HPDE6-E6E7 (cell line): Measurements from ENCODE around the gene NR2C2AP.

Experiments used
- DNase-seq: peaks from one replicate; pipeline ENCODE4 v3.0.0; 2011; ENCODE audit warnings: missing footprints; ENCODE audit errors: extremely low spot score

NR2C2AP gene

DNA sequence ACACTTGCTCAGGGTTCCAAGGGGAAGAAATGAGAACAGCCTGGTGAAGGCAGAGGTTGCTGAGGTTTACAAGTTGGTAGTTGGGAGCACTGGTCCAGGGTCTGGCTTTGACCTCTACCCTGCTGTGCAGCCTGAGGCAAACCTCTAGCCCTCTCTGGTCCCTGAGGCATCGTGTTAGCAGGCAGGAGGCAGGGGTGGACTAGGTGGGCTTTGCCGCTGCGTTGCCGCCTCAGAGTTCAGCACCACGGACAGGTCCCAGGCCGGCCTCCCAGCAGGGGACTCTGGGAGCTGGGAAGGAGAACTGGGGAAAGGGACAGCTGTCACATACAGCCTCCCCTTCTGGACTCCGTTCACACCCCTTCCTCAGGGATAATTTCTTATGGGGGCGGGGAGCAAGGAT, 11.7 kb upstream of the NR2C2AP start:
- DNase-seq, result no peak

DNA sequence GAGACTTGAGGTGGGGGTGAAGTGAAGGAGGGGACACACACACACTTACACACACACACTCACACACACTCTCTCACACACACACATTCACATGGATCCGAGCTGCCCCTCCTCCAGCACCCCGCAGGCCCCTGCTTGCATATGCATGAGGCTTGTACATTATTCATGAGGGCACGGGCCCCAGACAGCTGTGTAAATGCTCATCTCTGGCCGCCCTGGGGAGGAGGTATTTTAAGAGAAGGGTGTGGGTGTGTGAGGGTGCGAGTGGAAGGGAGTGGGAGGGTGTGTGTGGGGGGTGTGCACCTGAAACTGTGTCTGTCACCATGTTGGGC, 10.9 kb upstream of the NR2C2AP start:
- DNase-seq, result no peak

DNA sequence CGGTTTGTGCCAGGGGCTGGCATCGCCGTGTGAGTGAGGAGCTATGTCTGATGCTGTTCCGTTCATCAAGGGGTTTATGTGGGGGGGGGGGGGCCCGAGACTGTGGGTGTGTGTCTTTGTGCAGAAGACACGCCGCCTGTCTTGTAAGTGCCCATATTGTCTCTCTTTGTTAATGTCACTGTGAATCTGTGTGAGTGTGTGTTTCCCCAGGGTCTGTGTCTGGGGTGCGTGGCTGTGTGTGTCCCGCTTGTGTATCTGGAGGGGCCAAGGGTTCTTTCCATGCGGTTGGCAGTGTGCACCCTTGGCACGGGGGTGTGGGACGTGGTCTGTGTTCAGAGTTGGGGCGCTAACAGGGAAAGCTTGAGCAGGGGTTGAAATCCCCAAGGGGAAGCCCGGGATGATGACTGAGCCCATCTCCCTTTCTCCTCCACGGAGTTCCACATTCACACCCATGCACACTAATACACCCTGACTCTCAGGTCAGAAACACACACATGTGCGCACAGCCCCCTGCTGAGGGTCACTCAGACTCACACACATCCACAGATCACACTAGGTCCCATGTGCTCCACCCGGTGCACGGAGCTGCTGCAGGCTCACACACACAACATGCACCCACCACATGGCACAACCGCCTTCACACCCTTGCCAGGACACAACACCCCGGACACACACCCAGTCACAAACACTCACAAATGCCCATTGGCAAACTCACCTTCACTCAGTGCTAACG, 10.4 kb upstream of the NR2C2AP start:
- DNase-seq, result no peak

DNA sequence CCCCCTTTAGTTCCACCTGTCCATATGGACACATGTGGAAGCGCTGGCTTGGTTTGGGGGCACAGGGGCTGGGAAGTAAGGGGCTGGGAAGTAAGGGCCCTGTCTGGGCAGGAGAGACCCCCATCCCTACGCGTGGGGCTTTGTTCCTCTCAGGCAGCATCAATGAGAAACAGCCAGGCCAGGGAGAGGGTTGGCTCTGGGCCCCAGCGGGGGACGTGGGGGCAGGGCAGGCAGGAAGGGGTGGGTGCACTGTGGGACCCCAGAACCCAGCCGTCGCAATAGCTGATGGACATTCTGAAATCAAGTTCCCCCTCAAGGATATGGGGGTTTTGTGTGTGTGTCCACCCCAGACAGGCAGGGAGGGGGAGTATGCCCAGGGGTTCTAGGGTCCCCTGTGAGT, 9.7 kb upstream of the NR2C2AP start:
- DNase-seq, result no peak

DNA sequence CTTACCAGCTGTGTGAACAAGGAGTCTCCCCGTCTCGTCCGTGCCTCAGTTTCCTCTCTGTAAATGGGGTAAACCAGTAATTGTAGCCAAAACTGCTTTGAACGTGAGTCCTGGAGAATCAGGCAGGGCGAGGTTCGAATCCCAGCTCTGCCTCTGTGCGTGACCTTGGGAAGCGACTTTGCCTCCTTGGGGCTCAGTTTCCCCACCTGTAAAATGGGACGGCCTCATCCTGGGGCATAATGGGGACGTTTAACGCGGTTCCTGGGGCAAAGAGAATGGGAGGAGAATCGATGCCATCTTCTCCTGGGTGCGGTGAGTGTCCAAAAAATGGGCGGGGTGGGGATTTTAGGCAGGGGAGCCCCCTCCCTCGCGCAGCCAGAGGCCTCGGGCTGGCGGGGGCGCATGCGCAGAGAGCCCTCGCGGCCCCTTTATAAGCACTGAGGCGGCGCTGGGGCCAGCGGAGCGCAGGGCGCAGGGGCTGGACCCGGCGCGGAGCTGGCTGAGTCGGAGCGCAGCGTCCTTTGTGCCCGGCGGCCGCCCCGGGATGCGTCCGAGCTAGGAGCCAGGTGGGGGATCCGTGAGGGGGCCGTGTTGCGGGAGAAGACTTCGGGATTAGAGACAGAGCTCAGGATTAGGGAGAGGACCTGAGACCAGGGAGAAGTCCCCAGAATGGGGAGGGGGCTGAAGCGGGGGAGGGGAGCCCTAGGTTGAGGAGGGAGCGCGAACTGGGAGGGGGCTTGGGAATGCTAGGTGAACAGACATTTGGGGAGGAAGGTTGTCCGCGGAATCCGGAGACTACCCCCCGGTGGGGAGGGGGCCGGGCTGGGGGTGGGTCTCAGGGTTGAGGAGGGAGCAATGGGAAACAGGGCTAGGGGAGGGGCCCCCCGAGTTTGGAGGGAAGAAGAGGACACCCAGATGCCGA, 8.5 kb upstream of the NR2C2AP start, which contains the start of gene NCAN:
Gene NCAN, plus strand, starts transcription at position 460 of the 922 bp plus-strand sequence. CDS start 4,996 bp downstream, outside the sequence.
- DNase-seq, result no peak

DNA sequence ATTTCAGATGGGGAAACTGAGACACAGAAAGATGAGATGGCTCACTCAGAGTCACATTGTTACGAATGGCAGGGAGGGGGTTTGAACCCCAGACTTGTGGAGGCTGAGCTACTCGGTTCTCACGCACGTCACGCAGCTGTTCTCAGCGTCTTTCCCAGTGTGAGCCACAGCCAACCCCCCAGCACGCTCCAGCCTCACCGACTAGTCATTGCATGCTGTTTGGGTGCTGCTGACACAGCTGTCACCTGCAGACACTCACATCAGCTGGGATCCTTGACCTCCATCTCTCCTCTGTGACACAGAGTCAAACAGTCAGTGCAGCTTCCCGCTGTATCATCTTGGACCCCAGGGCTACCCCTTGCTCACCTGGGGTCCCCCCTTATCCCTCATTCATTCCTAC, 6.2 kb upstream of the NR2C2AP start:
- DNase-seq, result no peak

DNA sequence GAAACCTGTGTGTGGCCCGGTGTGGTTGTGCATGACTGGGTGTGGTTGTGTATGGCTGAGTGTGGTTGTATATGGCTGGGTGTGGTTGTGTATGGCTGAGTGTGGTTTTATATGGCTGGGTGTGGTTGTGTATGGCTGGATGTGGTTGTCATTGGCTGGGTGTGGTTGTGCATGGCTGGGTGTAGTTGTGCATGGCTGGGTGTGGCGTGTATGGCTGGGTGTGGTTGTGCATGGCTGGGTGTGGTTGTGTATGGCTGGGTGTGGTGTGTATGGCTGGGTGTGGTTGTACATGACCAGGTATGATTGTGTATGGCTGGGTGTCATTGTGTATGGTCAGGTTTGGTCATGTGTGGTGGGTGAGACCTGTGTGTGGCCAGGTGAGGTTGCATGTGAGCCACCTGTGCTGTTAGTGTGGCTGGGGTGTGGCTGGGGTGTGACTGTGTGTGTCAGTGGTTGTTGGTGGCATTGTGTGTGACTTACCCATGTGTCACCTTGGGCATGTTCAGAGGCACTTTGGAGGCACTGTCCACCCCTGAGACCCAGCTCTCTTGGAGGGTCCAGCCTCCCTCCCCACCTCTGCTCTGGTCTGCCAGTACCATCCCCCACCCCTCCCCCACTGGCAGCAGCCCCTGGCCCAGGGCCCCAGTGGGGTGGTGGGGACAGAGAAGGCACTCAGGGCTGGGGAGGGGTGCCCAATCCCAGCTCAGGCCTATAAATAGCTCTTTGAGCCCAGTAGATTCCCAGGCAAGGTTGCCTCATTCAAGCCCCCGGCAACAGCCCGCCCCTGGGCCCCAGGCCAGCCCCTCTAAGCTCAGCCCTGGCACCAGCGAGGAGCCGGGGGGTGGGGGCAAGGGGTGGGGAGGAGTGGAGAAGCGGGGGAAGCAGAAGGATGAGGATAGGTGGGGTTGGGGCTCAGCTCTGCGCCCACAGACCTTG, 4.7 kb upstream of the NR2C2AP start:
- DNase-seq, result no peak

DNA sequence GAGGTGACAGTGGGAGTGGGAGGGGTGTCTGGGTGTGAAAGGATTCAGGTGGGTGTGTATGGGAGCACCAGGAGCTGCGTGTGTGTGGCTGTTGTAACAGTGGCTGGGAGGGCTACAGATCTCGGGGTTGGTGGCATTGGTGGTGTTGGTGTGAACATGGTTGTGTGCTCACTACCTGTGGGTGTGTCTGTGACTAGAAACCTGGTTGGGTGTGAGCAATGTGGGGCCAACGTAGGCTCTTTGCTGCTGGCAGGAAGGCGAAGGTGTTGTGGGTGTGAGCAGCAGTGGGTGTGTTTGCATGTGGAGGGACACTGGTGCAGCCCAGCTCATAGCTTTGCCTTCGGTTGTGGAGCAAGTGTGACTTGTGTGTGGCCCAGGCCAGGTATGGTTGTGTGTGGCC, 3.7 kb upstream of the NR2C2AP start:
- no peak for DNase-seq

DNA sequence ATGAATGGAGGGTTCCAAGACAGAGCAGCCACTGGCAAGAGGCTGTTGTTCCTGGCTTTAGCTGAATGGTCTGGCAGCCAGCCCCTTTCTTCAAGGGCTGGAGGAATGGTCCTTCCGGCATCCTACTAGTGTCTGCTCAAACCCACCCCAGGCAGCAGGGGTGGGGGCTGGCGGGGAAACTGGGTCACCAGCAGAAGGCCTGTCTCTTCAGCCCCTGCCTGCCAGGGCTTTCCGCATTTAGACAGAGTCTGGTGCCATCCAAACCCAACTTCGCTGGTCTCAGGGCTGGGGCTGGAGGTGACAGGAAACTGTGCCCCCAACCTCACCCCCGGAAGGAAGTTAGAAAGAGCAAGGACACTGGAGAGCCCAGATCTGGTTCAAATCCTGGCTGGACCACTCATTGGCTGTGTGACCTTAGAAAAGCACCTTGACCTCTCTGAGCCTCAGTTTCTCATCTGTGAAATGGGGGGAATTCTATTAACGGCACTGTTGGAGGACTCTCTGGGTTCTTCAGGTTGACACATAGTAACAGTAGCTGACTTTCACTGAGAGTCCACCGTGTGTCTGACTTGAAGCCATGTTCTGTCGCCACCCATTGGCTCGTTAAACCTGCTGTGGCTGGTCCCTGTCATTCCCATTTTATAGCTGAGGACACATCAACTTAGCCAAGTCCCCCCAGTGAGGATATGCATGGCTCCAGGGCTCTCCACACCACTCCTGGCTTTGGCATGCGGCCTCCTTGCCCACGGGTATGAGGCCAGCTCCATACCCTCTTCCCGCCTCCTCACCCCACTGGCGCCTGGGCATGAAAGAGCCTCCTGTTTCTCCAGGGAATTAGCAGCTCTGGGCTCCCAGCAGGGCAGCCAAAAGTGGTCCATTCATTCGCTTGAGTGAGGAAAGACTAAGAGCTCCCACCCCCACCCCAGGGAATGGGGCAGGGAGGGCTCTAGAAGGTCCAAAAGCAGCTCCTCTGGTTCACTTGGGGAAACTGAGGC, 2.5 kb upstream of the NR2C2AP start:
- DNase-seq, result no peak

DNA sequence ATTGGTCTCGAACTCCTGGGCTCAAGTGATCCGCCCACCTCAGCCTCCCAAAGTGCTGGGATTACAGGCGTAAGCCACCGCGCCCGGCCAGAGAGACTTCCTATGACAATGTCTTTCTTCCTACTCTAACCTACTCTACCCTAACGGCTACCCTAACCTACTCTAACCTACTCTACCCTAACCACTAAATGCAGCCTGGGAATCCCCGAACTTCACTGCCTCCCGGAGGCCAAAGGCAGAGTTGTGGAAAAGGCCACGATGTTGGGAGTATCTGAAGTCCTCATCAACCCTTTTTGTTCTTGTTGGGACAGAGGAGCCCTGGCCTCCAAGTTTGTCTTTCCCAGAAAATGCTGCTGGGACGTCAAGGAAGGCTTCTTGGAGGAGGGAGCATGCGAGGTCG, 967 bp upstream of the NR2C2AP start:
- no peak for DNase-seq

DNA sequence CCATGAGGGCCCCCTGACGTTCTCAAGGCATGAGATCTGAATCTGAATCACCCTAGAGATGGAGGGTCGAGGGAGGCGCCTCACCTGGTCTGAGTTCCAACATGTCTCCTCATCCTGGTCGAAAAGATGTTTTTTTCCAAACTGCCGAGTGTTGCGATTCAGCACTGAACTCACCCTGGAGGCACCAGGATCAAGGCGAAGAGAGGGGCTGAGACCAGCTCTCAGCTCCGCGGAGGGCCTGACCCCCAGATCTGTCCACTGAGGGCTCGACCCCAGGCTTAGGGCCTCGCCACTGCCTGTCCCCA, 555 bp downstream of the NR2C2AP start:
- no peak for DNase-seq

DNA sequence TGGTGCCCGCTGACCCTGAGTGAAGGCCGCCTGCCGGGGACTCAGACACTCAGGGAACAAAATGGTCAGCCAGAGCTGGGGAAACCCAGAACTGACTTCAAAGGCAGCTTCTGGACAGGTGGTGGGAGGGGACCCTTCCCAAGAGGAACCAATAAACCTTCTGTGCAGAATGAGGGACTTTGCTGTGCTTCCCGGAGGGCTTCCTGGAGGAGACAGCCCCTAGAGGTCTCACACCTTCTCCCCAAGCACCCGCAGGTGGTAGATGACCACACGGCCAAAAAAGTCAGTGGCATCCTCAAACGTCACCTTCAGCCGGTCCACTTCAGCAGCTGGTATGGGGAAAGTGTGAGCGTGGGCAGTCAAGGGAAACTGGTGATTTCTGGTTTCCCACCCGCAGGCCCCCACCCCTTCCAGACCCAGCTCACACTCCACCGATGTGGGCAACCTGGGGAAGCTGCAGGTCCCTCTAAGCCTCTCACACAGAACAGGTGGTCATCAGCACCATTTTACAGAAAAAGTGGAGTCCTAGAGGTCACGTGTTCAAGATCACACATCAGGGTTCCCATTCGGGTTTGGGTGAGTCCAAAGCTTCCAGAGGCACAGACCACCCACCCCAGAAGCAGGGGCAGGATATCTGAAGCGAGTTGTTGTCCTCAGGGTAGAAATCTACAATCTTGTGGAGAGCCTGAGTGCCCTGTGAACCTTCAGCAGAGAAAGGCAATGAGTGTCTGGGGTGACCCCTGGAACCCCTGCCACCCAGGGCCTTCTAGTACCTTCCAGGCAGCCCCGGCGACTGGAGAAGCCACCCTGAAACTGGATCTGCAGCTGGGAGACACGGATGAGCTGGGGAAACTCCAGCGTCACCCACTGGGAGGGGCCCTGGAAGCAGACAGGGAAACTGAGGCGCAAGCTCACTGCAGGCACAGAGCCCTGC, 1.2 kb downstream of the NR2C2AP start:
- no peak for DNase-seq

DNA sequence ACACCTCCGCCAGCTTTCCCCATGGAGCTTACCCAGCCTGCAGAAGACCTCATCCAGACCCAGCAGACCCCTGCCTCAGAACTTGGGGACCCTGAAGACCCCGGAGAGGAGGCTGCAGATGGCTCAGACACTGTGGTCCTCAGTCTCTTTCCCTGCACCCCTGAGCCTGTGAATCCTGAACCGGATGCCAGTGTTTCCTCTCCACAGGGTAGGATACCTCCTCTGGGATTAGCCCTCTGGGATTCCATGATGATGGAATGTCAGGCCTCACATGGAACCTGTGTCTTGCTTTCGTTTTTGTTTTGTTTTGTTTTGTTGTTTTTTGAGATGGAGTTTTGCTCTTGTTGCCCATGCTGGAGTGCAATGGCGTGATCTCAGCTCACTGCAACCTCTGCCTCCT, 9.3 kb downstream of the NR2C2AP start:
- no peak for DNase-seq

DNA sequence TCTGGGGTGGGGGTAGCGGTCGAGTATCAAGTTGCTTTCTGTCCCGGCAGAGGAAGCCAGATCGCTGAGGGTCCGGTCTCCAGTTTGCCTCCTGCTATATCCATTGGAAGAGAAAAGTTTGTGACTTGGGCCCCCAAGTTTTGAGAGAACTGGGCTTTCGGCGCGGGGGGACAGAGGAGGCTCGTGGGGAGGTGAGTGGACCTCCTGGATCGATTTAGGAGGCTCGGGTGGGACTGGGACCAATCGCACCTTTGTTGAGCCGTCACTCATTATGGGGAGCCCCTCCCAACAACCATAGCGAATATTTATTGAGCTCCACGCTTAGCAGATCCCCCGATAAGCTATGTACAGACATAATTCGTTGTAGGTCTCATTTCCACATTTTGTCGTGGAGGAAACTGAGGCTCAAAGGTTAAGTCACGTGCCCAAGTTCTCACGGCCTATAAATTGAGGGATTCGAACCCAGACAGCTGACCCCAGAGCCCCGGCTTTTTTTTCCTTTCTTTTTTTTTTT, 10.2 kb downstream of the NR2C2AP start:
- no peak for DNase-seq

DNA sequence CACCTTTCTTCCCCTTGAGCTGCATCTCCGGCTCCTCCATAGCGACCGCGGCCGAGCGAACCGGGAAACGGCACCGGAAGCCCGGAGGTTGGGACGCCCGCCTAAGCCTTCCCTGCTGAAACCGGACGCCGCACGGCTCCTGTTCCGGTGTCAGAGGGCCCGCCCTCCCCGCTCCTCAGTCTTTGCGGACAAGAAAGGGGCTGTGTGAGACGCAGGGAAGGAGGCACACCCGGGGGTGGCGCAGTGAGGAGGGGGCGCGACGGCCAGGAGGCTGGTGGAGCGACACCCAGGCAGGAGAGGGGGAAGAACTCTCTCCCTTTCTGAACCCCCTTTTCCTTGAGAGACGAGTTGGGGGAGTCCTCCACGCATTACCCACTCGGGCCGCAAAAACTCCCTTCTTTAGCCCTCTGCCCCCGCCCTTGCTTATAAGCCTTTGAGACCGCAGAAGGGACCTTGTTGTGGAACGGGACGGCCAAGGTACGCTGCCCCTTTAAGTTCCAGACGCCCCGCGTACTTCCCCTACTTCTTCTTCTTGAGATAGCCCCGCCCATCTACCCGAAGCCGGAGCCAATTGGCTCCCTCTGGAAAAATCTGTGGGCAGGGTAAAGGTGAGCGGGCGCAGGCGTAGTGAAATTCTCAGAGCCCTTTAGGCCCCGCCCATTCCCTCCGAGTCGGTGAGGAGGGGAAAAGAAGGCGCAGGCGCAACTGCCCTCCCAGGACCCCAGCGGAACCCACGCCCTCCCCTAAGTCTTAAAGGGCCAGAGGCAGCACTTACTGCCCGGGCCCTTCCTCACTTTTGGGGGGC, 10.9 kb downstream of the NR2C2AP start, which contains the start of the genes BORCS8 and RFXANK:
Gene BORCS8, minus strand, starts transcription at position 75 of the 805 bp plus-strand sequence. Its CDS starts 35 bp downstream, at position 40.
Gene RFXANK, plus strand, starts transcription at position 181 of the 805 bp plus-strand sequence. CDS start 1,689 bp downstream, outside the sequence.
- peak; percentile 97 for DNase-seq

DNA sequence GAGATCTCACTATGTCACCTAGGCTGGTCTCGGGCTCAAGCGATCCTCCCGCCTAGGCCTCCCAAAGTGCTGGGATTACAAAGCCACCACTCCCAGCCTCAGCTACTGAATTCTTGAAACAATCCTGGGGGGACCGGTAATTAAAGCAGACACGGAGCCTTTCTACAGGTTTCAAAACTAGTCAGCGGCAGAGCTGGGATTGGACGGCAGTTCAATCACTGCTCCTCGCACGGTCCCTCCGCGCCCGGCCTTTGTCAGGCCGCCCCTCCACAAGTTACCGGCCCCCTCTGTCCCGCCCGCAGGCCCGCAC, 11.5 kb downstream of the NR2C2AP start:
- DNase-seq, result no peak

DNA sequence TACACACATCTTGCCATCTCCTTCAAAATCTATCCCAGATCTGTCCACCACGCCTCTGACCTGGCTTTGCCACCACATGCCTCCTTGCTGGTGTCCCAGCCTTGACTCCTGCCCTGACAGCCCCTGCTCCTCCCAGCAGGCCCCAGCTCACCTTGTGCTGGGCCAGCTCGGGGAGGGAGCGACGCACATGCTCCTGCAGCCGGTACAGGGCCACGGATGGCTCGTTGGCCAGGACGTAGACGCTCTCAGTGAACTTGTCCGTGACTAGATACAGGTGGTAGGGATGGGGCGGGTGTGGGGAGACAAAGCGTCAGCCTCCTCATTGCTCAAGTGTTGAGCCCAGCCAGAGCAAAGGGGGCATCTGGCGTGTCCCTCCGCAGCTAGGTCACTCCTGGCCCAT, 16.5 kb downstream of the NR2C2AP start:
- no peak for DNase-seq

DNA sequence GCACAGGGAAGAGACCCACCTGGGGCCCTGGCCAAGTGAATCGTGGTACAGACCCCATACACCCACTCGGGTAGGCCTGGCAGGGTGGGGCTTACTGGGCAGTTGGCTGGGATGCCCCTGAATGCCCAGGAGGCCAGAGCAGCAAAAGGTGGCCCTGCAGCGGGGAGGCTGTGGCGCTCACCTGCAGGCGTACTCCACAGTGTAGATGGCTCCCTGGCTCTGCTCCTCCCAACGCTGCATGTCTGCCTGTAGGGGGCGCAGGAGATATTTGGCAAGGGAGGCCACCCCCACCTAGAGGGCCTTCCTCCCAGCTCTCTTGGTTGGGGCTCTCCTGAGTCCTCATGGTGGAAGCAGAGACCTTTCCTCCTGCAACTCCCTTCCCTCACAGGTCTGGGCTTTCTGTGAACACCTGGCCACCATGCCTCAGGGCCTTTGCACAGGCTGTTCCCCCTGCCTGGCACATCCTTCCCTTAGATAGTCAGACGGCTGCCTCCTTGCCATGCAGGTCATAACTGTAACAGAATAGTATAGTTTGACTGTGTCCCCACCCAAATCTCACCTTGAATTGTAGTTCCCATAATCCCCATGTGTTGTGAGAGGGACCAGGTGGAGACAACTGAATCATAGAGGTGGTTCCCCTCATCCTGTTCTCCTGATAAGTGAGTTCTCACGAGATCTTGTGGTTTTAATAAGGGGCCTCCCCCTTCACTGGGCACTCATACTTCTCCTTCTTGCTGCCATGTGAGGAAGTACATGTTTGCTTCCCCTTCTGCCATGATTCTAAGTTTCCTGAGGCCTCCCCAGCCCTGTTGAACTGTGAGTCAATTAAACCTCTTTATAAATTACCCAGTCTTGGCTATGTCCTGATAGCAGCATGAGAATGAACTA, 17.1 kb downstream of the NR2C2AP start:
- DNase-seq, result no peak
